Measurements from ENCODE around the gene SLC2A4. TPM values are rescaled to one million over a fixed set of nuclear protein-coding genes. Genes with fewer than 3 reads are reported as not detected.
"Not testable (repeated sequence)": the region's sequence is repeated elsewhere in the genome, so short reads cannot be mapped to it uniquely, and the experiment has no call there.

The SLC2A4 gene
- total RNA-seq, 1 experiment from 2014 or later, result 3.8 TPM

DNA sequence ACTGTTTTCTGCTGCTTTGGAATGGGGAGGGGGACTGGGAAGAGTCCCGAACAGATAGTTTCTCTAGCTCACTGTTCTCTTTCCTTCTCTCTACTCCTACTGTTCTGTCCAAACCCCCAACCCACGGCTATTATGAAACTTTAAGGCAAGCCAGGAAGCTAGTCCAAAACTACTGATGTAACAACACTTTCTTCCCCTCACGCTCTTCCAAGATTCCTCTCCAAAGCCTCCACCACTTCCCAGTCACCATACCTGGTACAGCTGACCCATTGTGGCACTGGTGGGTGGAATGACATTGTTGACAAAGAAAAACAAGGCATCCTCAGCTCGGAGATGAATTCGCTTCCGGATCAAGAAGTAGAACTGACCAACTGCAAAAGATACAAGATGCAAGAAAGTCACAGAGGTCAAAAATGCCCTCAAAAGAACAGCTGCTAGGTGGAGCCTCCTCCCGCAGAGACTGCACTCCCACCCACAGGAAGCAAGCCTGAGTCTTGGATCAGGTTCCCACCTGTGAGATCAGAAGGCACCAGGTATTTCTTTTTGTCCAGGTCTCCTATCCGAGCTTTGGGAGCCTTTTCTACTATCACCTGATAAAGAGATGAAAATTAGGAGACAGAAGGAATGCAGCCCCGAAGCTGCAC, 40.3 kb upstream of the SLC2A4 start:
- no peak for DNase-seq
- Histone ChIP-seq H3K36me3 (replicated peaks; ENCODE audit: control insufficient read depth, insufficient read depth, low read length) (peaks cover 19% of the 10 kb centered on the region), H3K4me3 (ENCODE audit: insufficient read depth, low read depth, low read length) (peak overlapping the region; percentile 69), H3K27me3 (ENCODE audit: control insufficient read depth, insufficient read depth, low read length) (no peaks in the 10 kb centered on the region)

DNA sequence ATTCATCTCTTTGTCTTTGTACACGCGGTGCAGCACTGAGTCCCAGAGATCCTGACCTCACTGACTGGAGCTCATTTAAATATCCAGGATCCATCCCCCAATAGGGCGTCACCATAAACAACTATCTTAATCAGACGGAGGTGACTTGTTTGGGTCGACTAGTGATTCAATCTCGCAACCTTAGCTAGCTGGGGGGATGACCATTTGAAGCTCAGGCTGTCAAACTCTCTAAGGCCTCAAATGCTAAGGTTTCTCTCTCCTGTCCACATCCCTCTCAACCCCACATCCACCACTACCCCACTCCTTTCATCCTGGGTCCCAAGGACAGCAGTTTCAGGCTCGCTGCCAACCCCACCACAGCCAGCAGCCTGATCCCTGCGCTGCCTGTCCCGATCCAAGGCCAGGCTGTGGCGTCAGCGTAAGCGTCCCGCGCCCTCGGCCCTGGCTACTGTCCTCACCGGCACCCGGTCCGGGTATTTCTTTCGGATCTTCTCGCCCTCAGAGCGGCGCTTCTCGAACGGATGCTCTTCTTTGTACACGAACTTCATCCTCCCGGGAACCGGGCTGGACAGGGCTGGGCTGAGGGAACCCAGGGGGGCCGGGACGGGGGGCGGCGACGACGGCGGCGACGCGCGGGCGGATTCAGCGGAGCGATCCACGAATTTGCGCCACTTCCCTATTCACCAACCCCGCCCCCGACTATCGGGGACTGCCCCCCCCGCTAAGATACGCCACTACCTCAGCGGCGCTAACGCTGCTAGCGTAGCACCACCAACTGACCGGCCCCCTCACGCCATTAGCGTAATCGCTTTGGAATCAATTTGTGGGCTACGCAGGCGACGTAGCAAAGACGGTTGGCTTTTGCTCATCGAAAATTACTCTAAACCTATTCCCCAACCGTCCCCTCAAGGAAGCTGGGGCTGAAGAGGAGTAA, 39.5 kb upstream of the SLC2A4 start, which contains the start of gene GABARAP:
TSS of gene GABARAP (minus strand) at position 667 of the 934 bp plus-strand sequence. CDS start at position 548, 119 bp downstream.
- Histone ChIP-seq H3K36me3 (replicated peaks; ENCODE audit: control insufficient read depth, insufficient read depth, low read length) (peaks cover 12% of the 10 kb centered on the region), H3K4me3 (ENCODE audit: insufficient read depth, low read depth, low read length) (peak within 1 kb of the TSS; percentile 69), H3K27me3 (ENCODE audit: control insufficient read depth, insufficient read depth, low read length) (no peaks in the 10 kb centered on the region)
- DNase-seq, result peak; percentile 93

DNA sequence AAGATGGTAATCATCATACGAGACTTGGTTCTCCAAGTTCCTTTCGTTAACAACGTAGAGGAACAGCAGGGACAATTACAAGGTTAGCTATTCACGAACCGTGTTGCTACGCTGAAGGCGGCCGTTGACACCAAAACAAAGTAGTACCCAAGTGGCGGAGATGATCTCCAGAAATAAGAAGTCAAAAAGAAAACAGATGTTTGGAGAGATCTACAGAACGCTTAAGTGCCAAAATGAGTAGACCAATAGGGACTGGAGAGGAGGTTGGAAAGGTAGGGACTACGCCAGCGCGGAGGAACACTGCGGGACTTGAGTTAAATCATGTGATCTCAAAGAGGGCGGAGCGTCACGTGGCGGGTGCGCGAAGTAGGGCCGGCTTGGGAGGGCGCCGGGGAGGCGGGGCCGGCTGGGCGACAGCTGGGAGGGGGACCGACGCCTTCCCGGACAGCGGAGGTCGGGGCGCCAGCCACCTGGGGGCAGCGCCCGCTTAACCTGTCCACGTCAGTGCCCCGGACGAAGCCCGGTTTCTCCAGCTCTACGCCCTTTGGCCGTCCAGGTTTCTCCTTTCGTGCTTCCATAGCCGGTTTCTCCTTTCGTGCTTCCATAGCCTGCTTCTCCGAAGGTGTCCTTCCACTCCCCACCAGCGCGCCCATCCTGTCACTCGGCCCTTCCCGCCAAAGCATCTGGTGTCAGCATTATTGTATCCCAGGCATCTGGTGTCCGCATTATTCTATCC, 38.6 kb upstream of the SLC2A4 start:
- H3K27me3 ChIP-seq (ENCODE audit: control insufficient read depth, insufficient read depth, low read length), result no peaks in the 10 kb centered on the region
- peak; percentile 99 for DNase-seq
- peaks cover 12% of the 10 kb centered on the region for H3K36me3 ChIP-seq (replicated peaks; ENCODE audit: control insufficient read depth, insufficient read depth, low read length)
- H3K4me3 ChIP-seq (ENCODE audit: insufficient read depth, low read depth, low read length), result peak overlapping the region; percentile 69

DNA sequence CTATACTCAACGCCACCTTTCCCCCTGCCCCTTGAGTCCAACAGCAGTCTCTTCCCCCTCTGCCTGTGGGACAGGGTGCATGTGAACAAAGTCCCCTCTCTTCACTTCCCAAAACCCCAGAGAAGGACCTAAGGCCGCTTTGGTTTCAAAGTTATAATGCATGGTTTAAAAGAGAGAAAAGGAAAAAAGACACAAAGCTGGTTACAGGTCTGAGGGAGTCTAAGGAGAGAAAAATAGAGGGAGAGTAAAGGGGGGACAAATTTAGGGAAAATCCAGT, 38.1 kb upstream of the SLC2A4 start:
- peaks cover 12% of the 10 kb centered on the region for H3K36me3 ChIP-seq (replicated peaks; ENCODE audit: control insufficient read depth, insufficient read depth, low read length)
- H3K27me3 ChIP-seq (ENCODE audit: control insufficient read depth, insufficient read depth, low read length), result no peaks in the 10 kb centered on the region
- H3K4me3 ChIP-seq (ENCODE audit: insufficient read depth, low read depth, low read length), result peak overlapping the region; percentile 69
- no peak for DNase-seq

DNA sequence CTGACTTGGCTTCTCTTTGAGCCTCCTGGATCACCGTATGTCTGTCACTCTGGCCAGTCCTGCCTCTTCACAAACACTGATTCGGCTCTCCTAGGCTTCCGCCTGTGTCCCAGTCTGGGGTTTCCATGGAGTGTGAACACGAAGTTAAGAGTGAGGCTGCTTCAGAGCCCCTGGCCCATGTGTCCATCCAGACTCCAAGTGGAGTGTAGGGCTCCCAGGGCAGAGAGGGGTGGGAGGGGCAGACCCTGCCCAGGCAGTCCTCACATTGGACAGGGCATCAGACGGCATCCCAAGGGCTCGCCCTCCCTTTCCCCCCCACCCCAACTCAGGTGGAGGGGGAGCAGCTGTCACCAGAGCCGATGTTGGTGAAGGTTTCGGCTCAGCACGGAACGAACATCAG, 37.7 kb upstream of the SLC2A4 start:
- H3K4me3 ChIP-seq (ENCODE audit: insufficient read depth, low read depth, low read length), result not testable (repeated sequence)

DNA sequence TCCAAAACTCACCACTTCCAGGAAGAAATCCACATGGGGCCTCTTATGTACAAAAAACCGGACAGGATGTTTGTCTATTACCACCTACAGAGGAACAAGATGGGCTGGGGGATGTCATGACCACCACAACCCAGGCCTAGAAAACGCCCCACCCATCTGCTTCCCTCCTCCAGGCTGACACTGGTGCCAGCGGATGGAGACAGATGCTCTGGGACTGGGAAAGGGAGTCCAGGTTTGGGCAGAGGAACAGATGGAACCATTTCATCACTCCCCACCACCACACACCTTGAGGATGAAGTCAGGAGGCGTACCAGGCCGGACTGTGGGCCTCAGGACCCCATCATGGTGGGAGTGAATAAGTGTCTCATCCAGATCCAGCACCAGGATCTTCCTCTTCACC, 34.7 kb upstream of the SLC2A4 start:
- no peak for DNase-seq

More for the DNA sequence above, 37.7 kb upstream of the SLC2A4 start:
- DNase-seq; H3K27me3 ChIP-seq (ENCODE audit: control insufficient read depth, insufficient read depth, low read length): not testable (repeated sequence)
- H3K36me3 ChIP-seq (replicated peaks; ENCODE audit: control insufficient read depth, insufficient read depth, low read length), result peaks cover 12% of the 10 kb centered on the region

DNA sequence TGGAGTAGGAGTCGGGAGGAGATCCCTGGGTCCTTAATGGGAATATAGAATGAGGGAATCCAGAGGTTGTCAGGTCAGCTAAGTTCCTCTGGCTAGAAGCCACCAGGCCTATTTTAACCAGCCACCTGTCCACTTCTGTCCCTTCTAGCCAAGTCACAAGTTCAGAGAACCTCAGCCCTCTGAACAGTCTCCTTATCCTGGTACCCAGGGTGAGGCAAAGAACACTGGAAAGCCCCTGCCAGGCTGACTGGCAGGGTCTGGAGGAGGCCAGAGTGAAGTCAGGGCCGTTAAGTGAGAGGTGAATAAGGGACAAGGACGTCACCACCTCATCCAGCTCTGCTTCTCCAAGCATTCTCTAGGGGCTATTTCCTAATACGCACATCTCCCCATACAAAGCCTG, 32.7 kb upstream of the SLC2A4 start:
- H3K36me3 ChIP-seq (replicated peaks; ENCODE audit: control insufficient read depth, insufficient read depth, low read length), result peaks cover 12% of the 10 kb centered on the region
- no peaks in the 10 kb centered on the region for H3K27me3 ChIP-seq (ENCODE audit: control insufficient read depth, insufficient read depth, low read length)
- DNase-seq, result no peak
- no peak overlapping the region for H3K4me3 ChIP-seq (ENCODE audit: insufficient read depth, low read depth, low read length)

More for the DNA sequence above, 34.7 kb upstream of the SLC2A4 start:
- H3K4me3 ChIP-seq (ENCODE audit: insufficient read depth, low read depth, low read length), result no peak overlapping the region
- H3K27me3 ChIP-seq (ENCODE audit: control insufficient read depth, insufficient read depth, low read length), result no peaks in the 10 kb centered on the region
- peaks cover 12% of the 10 kb centered on the region for H3K36me3 ChIP-seq (replicated peaks; ENCODE audit: control insufficient read depth, insufficient read depth, low read length)

DNA sequence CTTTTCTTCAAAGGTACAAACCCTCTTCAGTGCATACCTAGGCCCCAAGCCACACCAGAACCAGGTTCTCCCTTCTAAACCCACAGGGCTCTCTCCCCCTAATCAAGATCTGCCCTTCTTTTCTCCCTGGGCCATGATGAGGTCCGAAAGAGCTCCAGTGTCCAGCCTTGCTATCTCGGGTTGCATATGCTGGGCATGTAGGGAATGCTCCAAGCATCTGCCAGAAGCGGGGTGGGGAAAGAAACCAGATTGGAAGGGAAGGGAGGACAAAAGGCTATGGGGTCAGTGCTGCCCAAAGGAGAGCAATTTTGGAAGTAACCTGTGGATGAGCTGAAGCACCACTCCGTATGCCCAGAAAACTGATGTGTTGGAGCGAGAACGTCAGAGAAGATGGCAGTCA, 32.3 kb upstream of the SLC2A4 start:
- no peaks in the 10 kb centered on the region for H3K27me3 ChIP-seq (ENCODE audit: control insufficient read depth, insufficient read depth, low read length)
- DNase-seq, result no peak
- H3K36me3 ChIP-seq (replicated peaks; ENCODE audit: control insufficient read depth, insufficient read depth, low read length), result peaks cover 11% of the 10 kb centered on the region
- no peak overlapping the region for H3K4me3 ChIP-seq (ENCODE audit: insufficient read depth, low read depth, low read length)

DNA sequence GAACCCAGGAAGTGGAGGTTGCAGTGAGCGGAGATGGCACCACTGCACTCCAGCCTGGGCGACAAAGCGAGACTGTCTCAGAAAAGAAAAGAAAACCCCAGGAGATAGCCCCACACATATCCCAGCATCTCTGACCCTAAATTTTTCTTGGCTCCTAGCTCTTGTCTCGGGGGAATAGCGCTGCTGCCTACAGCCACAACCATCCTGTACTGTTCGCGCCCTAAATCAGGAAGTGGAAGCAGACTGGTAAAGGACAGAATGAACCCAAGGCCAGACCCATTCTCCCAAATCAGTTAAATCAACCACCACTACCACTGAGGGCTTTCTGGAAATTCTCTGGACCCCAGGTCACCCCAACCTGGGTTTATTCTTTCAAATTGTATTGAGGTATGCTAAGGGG, 31.7 kb upstream of the SLC2A4 start:
- DNase-seq, result no peak
- no peaks in the 10 kb centered on the region for H3K27me3 ChIP-seq (ENCODE audit: control insufficient read depth, insufficient read depth, low read length)
- H3K4me3 ChIP-seq (ENCODE audit: insufficient read depth, low read depth, low read length), result no peak overlapping the region; the same call in 1 of the 2 replicates
- H3K36me3 ChIP-seq (replicated peaks; ENCODE audit: control insufficient read depth, insufficient read depth, low read length), result peaks cover 8% of the 10 kb centered on the region

DNA sequence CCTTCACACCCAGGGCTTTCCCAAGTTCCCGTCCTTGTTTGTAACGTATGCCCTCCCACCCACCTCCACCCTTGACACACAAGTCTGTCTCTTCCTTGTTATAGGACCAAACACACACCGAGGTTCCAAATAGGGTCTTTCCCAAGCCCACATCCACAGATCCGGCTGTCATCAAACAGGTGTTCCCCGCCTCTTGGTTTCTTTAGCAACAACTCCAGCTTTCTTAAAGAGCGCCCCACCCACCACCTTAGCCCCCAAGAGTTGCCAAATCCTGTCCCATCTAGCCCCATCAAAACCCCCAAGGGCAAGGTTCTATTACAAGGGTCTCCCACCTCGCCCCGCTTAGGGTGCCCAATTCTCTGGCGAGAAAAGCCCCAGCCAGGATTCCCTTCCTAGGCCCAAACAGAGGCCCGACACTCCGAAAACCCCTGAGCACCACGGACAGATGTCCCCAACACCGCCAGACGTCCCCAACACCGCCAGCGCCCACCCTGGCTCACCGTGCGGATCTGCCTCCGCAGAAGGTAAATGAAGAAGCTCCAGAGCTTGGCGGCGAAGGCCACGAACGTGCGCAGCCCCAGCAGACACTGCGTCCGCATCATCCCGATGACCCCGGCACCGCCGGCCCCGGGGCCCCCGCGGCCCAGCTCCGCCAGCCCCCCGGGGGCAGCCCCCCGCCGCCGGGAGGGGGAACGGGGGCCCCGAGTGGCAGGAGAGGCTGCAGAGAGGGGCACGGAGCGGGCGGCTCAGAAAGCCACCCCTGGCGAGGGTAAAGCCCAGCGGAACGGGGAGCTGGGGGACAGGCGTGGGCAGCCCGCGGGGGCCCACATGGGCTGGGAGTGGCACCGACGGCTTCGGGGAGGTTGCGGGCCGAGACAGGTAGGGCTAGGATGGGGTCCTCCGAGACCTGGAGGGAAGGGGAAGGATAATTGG, 30.6 kb upstream of the SLC2A4 start:
- peaks cover 7% of the 10 kb centered on the region for H3K36me3 ChIP-seq (replicated peaks; ENCODE audit: control insufficient read depth, insufficient read depth, low read length)
- H3K27me3 ChIP-seq (ENCODE audit: control insufficient read depth, insufficient read depth, low read length), result no peaks in the 10 kb centered on the region
- no peak for DNase-seq
- H3K4me3 ChIP-seq (ENCODE audit: insufficient read depth, low read depth, low read length), result peak overlapping the region; percentile 99

DNA sequence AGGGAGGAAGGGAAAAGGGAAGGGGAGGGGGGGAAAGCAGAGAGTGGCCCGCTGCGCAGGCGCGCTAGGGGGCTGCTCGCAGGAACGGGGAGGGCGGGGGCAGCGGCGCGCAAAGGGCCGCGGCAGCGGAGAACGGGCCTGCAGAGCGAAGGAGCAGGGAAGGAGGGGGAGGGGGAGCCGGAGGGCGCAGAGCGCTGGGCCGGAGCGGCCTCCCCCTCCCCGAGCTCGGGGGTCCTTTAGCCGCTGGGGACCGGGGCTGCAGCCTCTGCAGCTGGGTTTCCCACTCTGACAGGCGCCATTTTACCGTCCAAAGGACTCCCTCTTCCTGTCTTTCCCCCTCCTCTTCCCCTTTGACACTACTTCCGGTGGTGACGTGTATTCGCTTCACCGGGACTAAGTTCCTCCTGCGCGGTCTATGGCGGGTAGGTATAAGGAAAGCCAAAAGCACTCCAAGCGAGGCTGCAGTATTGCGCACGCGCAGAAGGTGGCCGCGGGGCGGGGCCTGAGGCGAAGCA, 29.8 kb upstream of the SLC2A4 start, which contains the start of gene CTDNEP1:
TSS of gene CTDNEP1 (minus strand) at position 74 of the 515 bp plus-strand sequence. CDS start 438 bp downstream, outside the sequence.
- Histone ChIP-seq H3K4me3 (ENCODE audit: insufficient read depth, low read depth, low read length) (peak within 1 kb of the TSS; percentile 99), H3K27me3 (ENCODE audit: control insufficient read depth, insufficient read depth, low read length) (no peaks in the 10 kb centered on the region), H3K36me3 (replicated peaks; ENCODE audit: control insufficient read depth, insufficient read depth, low read length) (peaks cover 7% of the 10 kb centered on the region)
- DNase-seq, result peak; percentile 98

DNA sequence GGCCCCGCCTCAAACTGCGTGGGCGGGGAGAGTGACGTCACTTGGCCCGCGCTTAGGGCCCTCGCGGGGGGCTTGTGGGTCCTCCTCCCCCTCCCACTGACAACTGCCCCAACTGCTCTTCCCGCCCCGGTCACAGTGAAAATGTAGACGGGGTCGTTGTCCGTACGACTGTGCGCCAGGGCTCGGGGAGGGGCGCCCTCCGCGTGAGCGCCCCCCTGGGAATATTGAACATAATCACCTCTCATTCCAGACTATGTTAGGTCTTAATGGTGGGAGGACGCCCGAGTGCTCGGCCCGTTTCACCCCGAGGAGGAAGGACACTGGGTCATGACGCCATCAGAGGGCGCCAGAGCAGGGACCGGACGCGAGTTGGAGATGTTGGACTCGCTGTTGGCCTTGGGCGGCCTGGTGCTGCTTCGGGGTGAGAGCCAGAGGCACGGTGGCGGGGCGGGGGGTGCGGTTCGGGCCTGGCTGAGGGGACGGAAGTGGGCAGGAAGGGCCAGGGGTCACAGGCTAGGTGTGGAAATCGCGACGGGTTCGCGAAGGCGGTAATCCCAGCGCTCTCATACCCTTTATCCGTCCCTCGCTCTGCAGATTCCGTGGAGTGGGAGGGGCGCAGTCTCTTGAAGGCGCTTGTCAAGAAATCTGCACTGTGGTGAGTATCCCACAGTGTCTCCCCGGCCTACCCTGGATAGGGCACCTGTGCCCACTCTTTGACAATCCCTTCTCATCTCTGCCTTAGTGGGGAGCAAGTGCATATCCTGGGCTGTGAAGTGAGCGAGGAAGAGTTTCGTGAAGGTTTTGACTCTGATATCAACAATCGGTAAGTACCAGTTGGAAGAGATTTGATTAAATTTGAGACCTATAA, 29.1 kb upstream of the SLC2A4 start, which contains the start of gene ELP5:
TSS of gene ELP5 (plus strand) at position 40 of the 868 bp plus-strand sequence. CDS start at position 376, 336 bp downstream.
- Histone ChIP-seq H3K4me3 (ENCODE audit: insufficient read depth, low read depth, low read length) (peak within 1 kb of the TSS; percentile 99), H3K27me3 (ENCODE audit: control insufficient read depth, insufficient read depth, low read length) (no peaks in the 10 kb centered on the region), H3K36me3 (replicated peaks; ENCODE audit: control insufficient read depth, insufficient read depth, low read length) (peaks cover 8% of the 10 kb centered on the region)
- peak; percentile 96 for DNase-seq

DNA sequence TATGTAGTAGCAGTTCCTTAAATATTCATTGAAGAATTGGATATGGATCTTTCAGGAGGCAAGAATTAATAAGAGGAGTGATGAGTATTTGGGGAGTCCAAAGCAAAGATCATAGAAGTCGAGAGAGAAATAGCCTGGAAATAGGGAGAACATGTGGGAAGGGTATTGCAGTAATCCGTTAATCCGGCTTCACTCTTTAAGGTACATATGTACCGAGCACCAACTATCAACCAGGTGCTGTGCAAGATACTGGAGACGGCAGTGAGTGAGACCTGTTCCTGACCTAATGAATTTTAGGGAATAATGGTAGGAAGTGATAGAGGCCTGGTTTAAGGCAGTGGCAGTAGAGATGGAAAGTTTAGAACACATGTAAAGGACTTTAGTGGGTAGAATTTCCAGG, 28.4 kb upstream of the SLC2A4 start:
- Histone ChIP-seq H3K27me3 (ENCODE audit: control insufficient read depth, insufficient read depth, low read length) (no peaks in the 10 kb centered on the region), H3K4me3 (ENCODE audit: insufficient read depth, low read depth, low read length) (peak overlapping the region; percentile 99), H3K36me3 (replicated peaks; ENCODE audit: control insufficient read depth, insufficient read depth, low read length) (peaks cover 8% of the 10 kb centered on the region)
- DNase-seq, result no peak

All from H7 (cell line).